Measurements from ENCODE around the gene MSI2.

Gene MSI2

GRCh38 chr17:57394375-57394774 lies 138.1 kb downstream of the MSI2 start:
- Histone ChIP-seq H3K27me3 (ENCODE audit: insufficient read depth, low read length, poor library complexity, severe bottlenecking) (no peaks in the 10 kb centered on the region), H4K20me1 (ENCODE audit: insufficient read depth, low read length, poor library complexity, severe bottlenecking) (peaks cover 66% of the 10 kb centered on the region)

GRCh38 chr17:57395721-57396321 lies 139.5 kb downstream of the MSI2 start:
- Histone ChIP-seq H4K20me1 (ENCODE audit: insufficient read depth, low read length, poor library complexity, severe bottlenecking) (peaks cover 65% of the 10 kb centered on the region), H3K79me2 (ENCODE audit: insufficient read depth, low read length) (peaks cover 99% of the 10 kb centered on the region), H3K4me3 (ENCODE audit: low read length, poor library complexity, severe bottlenecking) (no peak overlapping the region), H3K4me1 (ENCODE audit: insufficient read depth, low read length, poor library complexity, severe bottlenecking) (peaks cover 3% of the 10 kb centered on the region), H3K36me3 (ENCODE audit: insufficient read depth, low read length) (peaks cover 83% of the 10 kb centered on the region), H3K27me3 (ENCODE audit: insufficient read depth, low read length, poor library complexity, severe bottlenecking) (no peaks in the 10 kb centered on the region), H3F3A (ENCODE audit: low read depth) (no peaks in the 10 kb centered on the region), H3K9me3 (ENCODE audit: insufficient read depth, low read depth, low read length) (0 out of 2 replicates have a peak, but pooled peaks cover 5% of the 10 kb centered on the region), H3K9ac (ENCODE audit: low read depth, low read length, poor library complexity, severe bottlenecking) (no peak overlapping the region), H2AFZ (ENCODE audit: low read length) (no peak overlapping the region), H3K4me2 (ENCODE audit: low read depth, low read length, poor library complexity, severe bottlenecking) (no peak overlapping the region), H3K9me2 (replicated peaks; ENCODE audit: low read depth, low read length) (no peaks in the 10 kb centered on the region)
- no peak for TF ChIP-seq EZH2phosphoT487 (IDR thresholded peaks at IDR 0.05; ENCODE audit: borderline replicate concordance)
- no peak for TF ChIP-seq CTCF (conservative IDR thresholded peaks at IDR 0.05; ENCODE audit: low read length)

More at GRCh38 chr17:57394375-57394774, 138.1 kb downstream of the MSI2 start:
- H3K9me3 ChIP-seq (ENCODE audit: insufficient read depth, low read depth, low read length): 0 out of 2 replicates have a peak, but pooled peaks cover 5% of the 10 kb centered on the region
- no peak overlapping the region for H2AFZ ChIP-seq (ENCODE audit: low read length)
- H3K4me2 ChIP-seq (ENCODE audit: low read depth, low read length, poor library complexity, severe bottlenecking): no peak overlapping the region
- no peak for TF ChIP-seq EZH2phosphoT487 (IDR thresholded peaks at IDR 0.05; ENCODE audit: borderline replicate concordance)
- no peak for TF ChIP-seq CTCF (conservative IDR thresholded peaks at IDR 0.05; ENCODE audit: low read length)
- H3K4me1 ChIP-seq (ENCODE audit: insufficient read depth, low read length, poor library complexity, severe bottlenecking): peaks cover 3% of the 10 kb centered on the region
- H3K9me2 ChIP-seq (replicated peaks; ENCODE audit: low read depth, low read length): no peaks in the 10 kb centered on the region
- no peak overlapping the region for H3K4me3 ChIP-seq (ENCODE audit: low read length, poor library complexity, severe bottlenecking)
- H3F3A ChIP-seq (ENCODE audit: low read depth): no peaks in the 10 kb centered on the region
- H3K36me3 ChIP-seq (ENCODE audit: insufficient read depth, low read length): peaks cover 84% of the 10 kb centered on the region
- peaks cover 99% of the 10 kb centered on the region for H3K79me2 ChIP-seq (ENCODE audit: insufficient read depth, low read length)
- no peak overlapping the region for H3K9ac ChIP-seq (ENCODE audit: low read depth, low read length, poor library complexity, severe bottlenecking)

- Histone ChIP-seq H3K4me1 (ENCODE audit: insufficient read depth, low read length, poor library complexity, severe bottlenecking) (peaks cover 3% of the 10 kb centered on the region), H3K36me3 (ENCODE audit: insufficient read depth, low read length) (peaks cover 83% of the 10 kb centered on the region), H3K9me2 (replicated peaks; ENCODE audit: low read depth, low read length) (no peaks in the 10 kb centered on the region), H3K9ac (ENCODE audit: low read depth, low read length, poor library complexity, severe bottlenecking) (no peak overlapping the region), H3K4me2 (ENCODE audit: low read depth, low read length, poor library complexity, severe bottlenecking) (no peak overlapping the region), H4K20me1 (ENCODE audit: insufficient read depth, low read length, poor library complexity, severe bottlenecking) (peaks cover 63% of the 10 kb centered on the region), H3F3A (ENCODE audit: low read depth) (no peaks in the 10 kb centered on the region), H3K4me3 (ENCODE audit: low read length, poor library complexity, severe bottlenecking) (no peak overlapping the region), H3K79me2 (ENCODE audit: insufficient read depth, low read length) (peaks cover 99% of the 10 kb centered on the region), H3K27me3 (ENCODE audit: insufficient read depth, low read length, poor library complexity, severe bottlenecking) (no peaks in the 10 kb centered on the region), H2AFZ (ENCODE audit: low read length) (no peak overlapping the region), H3K9me3 (ENCODE audit: insufficient read depth, low read depth, low read length) (0 out of 2 replicates have a peak, but pooled peaks cover 5% of the 10 kb centered on the region)
- TF ChIP-seq CTCF (conservative IDR thresholded peaks at IDR 0.05; ENCODE audit: low read length): no peak
- TF ChIP-seq EZH2phosphoT487 (IDR thresholded peaks at IDR 0.05; ENCODE audit: borderline replicate concordance): no peak
Measured at GRCh38 chr17:57396511-57396921, 140.2 kb downstream of the MSI2 start.
